HG03442 (cell line): Measurements from ENCODE around the gene SOCS3.
"Not testable (repeated sequence)": the region's sequence is repeated elsewhere in the genome, so short reads cannot be mapped to it uniquely, and the experiment has no call there.

Experiments used
- ATAC-seq: cut with Tn5 transposase; IDR thresholded peaks from one replicate; pipeline ENCODE4 v1.9.1; 2021; ENCODE audit warnings: mild to moderate bottlenecking, moderate library complexity; ENCODE audit not compliant: unreplicated experiment

Gene SOCS3

DNA sequence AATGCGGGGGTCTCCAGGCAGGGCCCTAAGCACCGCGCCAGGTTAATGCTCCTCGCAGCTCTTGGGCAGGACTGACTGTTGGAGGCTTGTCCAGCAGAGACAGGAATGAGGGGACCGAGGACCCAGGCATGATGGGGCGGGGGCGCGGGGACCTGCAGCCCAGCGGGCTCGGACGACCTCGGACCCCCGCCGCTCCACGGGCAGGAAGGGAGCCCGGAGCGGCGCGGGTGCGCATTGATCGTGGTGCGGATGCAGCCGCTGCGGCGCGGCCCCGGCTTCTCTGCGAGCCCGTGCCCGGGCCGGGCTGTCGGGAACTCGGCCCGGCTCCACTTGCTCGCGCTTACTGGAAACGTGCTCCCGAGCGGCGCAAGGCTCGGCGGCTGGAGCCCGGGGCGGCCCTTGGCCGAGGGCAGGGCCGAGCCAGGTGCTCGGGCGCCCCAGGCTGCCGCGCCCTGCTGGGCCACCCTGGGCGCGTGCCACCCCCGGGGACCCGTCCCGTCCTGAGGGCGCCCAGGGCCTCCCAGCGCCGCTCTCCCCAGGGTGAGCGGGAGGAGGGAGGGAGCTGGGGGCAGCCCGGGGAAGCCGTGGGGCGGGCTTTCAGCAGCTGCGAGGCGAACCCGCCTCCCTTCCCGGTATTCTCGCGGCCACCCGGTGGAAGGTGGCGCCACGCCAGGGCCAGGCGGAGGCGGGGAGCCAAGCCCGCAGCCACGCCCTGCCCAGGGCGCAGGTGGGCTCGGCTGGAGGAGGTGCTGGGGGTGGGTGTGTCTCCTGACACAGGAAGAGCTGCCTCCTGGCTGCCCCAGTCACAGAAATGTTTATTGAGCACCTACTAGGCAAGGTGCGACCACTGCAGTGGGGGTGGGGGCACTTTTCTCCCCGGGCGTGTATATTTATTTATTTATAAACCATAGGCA is 45.9 kb downstream of the SOCS3 start:
- no peak for ATAC-seq

GRCh38 chr17:78309659-78310255 is 50.1 kb downstream of the SOCS3 start:
- not testable (repeated sequence) for ATAC-seq

GRCh38 chr17:78307887-78308638 is 51.8 kb downstream of the SOCS3 start:
- no peak for ATAC-seq

- ATAC-seq = no peak
Observed at GRCh38 chr17:78306913-78307312, 53.0 kb downstream of the SOCS3 start.
